ENCODE results near the gene ACOXL. TPM values are rescaled to one million over a fixed set of nuclear protein-coding genes. Genes with fewer than 3 reads are reported as not detected.

Gene ACOXL
- polyA plus RNA-seq, 3 donors, result 0.10 TPM; not detected in 2

GRCh38 chr2:111048856-111049768 is 316.7 kb downstream of the ACOXL start:
- WGBS, 3 donors, result 59 to 74% (median 68%) methylated on average over 12 of the region's 12 CpGs
- H3K27ac ChIP-seq (ENCODE audit: low read depth, low read length), result no peak overlapping the region

GRCh38 chr2:111049792-111050640 is 317.6 kb downstream of the ACOXL start:
- 48 to 78% (median 74%) methylated on average over 8 of the region's 8 CpGs for WGBS, 3 donors
- no peak overlapping the region for H3K27ac ChIP-seq (ENCODE audit: low read depth, low read length)

GRCh38 chr2:111050701-111051376 is 318.5 kb downstream of the ACOXL start:
- WGBS, 3 donors, result 82 to 90% (median 89%) methylated on average over 9 of the region's 9 CpGs
- no peak overlapping the region for H3K27ac ChIP-seq (ENCODE audit: low read depth, low read length)

DNA sequence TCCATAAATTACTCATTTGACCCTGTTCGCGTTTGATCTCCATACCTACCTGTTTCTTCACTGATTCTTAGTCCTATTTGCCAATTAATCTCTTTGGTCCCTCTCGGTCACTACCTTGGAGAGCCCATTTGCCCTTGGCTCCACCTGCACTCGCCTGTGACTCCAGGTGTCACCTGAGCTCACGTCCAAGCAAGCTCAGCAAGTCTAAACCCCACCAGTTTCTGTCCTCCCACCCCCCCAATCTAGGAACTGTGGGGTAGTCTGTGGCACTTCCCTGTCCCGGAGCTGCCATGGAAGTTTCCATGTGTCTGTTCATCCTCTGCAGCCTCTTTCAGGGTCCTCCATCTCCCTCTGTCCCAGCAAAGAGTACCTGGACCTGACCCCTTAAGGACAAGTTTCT is 320.2 kb downstream of the ACOXL start:
- 83 to 90% (median 88%) methylated on average over 6 of the region's 6 CpGs for WGBS, 3 donors
- H3K27ac ChIP-seq (ENCODE audit: low read depth, low read length), result no peak overlapping the region

- H3K27ac ChIP-seq (ENCODE audit: low read depth, low read length), result no peak overlapping the region
- 84 to 94% (median 93%) methylated on average over 1 of the region's 1 CpG for WGBS, 3 donors
Observed at GRCh38 chr2:111053266-111053665, 320.9 kb downstream of the ACOXL start.

- H3K27ac ChIP-seq (ENCODE audit: low read depth, low read length), result no peak overlapping the region
- 90 to 94% (median 93%) methylated on average over 5 of the region's 5 CpGs for WGBS, 3 donors
Observed at GRCh38 chr2:111053825-111054515, 321.6 kb downstream of the ACOXL start.

DNA sequence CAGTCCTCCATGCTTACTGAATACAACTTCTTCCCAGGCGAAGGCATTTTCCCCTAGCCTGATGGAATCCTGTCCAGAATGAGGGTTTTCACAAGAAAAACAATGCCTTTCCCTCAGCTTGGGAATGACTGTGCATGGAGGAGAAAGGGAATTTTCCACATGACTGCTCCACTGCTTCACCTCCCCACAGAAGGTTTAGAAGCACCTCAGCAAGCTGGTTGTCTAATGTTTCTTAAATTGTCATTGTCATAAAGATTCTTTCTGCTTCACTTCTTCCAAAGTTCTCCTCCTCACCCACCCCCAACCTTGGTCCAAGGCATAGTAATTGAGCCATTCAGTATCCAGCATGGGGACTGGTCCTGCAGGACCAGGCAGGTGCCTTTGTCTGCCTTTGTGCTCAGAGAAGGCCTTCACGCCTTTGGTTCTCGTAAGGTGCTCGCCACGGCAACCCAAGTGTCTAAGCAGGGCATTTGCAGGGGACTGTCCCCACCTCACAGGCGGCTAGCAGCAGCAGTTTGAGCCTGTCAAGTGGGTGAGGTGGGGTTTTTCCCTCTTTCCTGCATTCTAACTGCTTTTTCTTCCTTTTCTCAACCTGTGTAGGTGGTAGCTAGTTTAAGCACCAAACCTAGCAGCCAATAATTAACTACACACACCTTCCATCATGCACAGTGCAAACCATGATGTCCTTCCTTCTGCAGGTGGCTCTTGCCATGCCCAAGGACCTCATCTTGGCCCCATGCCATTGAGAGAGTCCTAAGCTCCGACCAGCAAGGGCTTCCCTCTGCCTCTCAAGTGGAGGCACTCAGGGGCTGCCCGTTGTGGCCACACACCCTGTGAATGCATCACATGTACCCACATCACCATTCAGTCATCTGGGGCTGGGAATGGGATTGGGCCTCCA is 322.7 kb downstream of the ACOXL start:
- 83 to 91% (median 84%) methylated on average over 8 of the region's 8 CpGs for WGBS, 3 donors
- H3K27ac ChIP-seq (ENCODE audit: low read depth, low read length), result no peak overlapping the region

DNA sequence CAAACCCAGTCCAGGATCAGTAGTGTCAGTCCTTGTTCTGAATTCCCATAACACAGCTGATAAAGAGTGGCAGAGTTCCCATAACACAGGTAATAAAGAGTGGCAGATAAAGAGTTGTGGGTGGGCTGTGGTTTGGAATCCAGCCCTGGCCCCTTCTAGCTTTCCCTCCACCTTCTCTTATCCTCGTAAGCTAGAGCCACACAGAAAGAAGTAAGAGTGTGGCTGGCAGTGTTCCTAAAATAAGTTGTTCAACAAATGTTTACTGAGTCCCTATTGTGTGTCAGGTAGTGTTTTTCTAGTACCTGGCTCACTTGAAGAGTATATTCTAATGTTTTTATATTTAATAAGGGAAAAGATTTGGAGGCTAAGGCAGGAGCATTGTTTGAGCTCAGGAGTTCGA is 323.4 kb downstream of the ACOXL start:
- H3K27ac ChIP-seq (ENCODE audit: low read depth, low read length), result no peak overlapping the region
- WGBS, 3 donors, result 73 to 88% (median 79%) methylated on average over 2 of the region's 2 CpGs

GRCh38 chr2:111057045-111057444 is 324.7 kb downstream of the ACOXL start:
- WGBS, 3 donors, result 94 to 97% (median 94%) methylated on average over 5 of the region's 5 CpGs
- H3K27ac ChIP-seq (ENCODE audit: low read depth, low read length), result no peak overlapping the region

DNA sequence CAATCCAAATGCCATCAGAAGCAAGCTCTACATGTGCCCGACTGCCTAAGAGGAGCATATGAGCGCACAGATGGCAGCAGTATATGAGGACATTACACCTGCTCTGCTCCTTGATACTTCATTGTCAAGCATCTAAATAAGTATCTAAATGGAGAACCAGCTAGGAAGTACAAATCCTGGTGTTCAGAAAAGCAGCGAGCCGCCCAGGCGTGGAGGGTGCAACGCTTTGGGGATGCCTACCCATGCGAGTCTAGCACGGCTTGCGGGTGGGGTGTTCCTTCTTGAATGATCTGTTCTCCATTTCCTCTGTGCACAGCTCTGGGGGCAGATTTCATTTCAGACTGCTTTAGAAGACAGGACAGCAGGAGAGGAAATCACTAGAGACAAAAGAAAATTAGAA is 325.3 kb downstream of the ACOXL start:
- no peak overlapping the region for H3K27ac ChIP-seq (ENCODE audit: low read depth, low read length)
- WGBS, 3 donors, result 79 to 80% (median 80%) methylated on average over 9 of the region's 9 CpGs

DNA sequence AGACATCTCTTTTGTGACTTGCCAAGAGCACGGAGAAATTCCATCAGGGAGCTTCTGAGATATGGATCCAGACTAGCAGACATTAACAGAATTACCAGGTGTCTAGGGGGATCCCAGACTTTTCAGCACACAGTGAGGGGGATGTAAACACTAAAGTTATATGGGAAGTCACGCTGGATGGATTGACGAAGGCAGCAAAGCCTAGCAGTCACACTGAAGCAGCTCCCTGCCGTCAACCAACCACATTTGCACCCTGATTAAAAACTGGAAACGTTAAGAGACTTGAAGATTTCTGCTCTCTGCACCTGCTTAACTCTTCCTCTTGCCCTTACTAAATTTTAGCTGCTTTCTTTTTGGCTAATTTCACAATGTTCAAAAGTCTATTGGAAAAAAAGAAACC is 325.9 kb downstream of the ACOXL start:
- WGBS, 3 donors, result 54 to 62% (median 60%) methylated on average over 5 of the region's 5 CpGs
- H3K27ac ChIP-seq (ENCODE audit: low read depth, low read length), result no peak overlapping the region

- no peak overlapping the region for H3K27ac ChIP-seq (ENCODE audit: low read depth, low read length)
- 77 to 93% (median 84%) methylated on average over 1 of the region's 1 CpG for WGBS, 3 donors
Observed at GRCh38 chr2:111061191-111061590, 328.8 kb downstream of the ACOXL start.

DNA sequence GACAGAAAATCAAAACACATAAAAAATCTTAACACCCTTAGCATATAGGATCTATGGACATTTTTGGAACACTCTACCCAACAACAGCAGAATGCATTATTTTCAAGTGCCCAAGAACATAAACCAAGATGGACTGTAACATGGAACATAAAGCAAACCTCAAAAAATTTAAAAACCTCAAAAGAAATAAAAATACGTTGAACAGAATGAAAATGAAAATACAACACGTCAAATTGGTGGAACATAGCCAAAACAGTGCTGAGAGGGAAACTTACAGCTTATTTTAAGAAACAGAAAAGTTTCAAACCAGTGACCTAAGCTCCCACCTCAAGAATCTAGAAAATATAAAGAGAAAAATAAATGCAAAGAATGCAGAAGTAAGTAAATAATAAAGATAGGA is 330.0 kb downstream of the ACOXL start:
- H3K27ac ChIP-seq (ENCODE audit: low read depth, low read length), result no peak overlapping the region
- 53 to 67% (median 58%) methylated on average over 2 of the region's 2 CpGs for WGBS, 3 donors

- H3K27ac ChIP-seq (ENCODE audit: low read depth, low read length), result no peak overlapping the region
- WGBS, 3 donors, result 79 to 83% (median 81%) methylated on average over 2 of the region's 2 CpGs
Observed at GRCh38 chr2:111066062-111066593, 333.8 kb downstream of the ACOXL start.

GRCh38 chr2:111068435-111069058 is 336.2 kb downstream of the ACOXL start:
- H3K27ac ChIP-seq (ENCODE audit: low read depth, low read length), result no peak overlapping the region
- WGBS, 3 donors, result 49 to 80% (median 76%) methylated on average over 4 of the region's 4 CpGs

DNA sequence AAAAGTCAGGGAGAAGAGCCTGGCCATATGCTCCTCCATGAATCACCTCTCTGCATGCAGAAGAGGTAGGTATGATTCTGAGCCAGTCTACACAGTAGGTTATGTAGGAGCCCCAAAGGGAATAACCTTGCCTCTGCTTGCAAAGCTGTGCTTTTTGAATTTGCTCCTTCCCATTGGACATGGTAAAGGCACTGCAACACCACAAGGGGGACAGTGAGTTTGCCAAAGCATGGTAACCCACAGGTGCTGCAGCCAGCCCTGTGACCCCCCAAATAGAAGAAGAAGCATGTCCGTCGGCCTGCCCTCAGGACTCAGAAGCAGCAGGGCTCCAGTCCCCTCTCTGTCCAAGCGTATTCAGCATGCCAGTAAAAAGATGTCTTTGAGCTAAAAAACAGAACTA is 337.3 kb downstream of the ACOXL start:
- WGBS, 3 donors, result 93 to 96% (median 96%) methylated on average over 3 of the region's 3 CpGs
- H3K27ac ChIP-seq (ENCODE audit: low read depth, low read length), result no peak overlapping the region

Data from adipose tissue (tissue), 3 donors.